Astrocyte of the spinal cord (primary cell): ENCODE data around the gene ABCC11.

Experiments
- DNase-seq: peaks from one replicate; pipeline ENCODE4 v3.0.0; 2011; ENCODE audit warnings: low read depth, low spot score
- H3K4me3 ChIP-seq: 2 replicates; pipeline ENCODE4 v1.5.1; 2011; ENCODE audit warnings: low read depth, mild to moderate bottlenecking, low read length, moderate library complexity
- in situ Hi-C: cut with HindIII; loops from 2 replicates; pipeline ENCODE4 v1.10.0; 2017; ENCODE audit warnings: low sequenced_read_pairs
- TF ChIP-seq, protein P1 (sequence below): IDR thresholded peaks from 2 replicates; pipeline ENCODE4 v1.5.1; 2012; ENCODE audit warnings: low read depth, mild to moderate bottlenecking, low read length, inconsistent platforms

The ABCC11 gene

DNA sequence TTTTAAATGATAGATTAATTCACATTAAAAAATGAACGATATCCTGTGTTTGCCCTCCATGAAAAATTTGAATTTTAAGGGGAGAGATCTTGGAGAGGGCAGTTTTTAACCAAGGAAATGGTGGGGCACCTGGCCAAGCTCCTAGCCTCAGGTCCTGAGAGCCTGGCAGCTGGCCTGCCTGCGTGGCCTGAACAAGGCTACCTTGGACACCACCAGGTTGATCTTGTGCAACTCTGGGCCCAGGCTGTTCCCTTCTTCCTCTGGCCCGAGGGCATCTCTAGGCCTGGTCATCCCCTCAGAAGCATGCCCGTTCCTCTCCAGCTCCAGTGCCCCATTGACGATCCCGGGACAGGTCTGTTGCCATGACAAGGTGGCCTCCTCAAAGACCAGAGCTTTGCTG is 36.6 kb downstream of the ABCC11 start:
- DNase-seq: no peak
- in situ Hi-C loops: no loop called here
- TF ChIP-seq, protein P1, sequence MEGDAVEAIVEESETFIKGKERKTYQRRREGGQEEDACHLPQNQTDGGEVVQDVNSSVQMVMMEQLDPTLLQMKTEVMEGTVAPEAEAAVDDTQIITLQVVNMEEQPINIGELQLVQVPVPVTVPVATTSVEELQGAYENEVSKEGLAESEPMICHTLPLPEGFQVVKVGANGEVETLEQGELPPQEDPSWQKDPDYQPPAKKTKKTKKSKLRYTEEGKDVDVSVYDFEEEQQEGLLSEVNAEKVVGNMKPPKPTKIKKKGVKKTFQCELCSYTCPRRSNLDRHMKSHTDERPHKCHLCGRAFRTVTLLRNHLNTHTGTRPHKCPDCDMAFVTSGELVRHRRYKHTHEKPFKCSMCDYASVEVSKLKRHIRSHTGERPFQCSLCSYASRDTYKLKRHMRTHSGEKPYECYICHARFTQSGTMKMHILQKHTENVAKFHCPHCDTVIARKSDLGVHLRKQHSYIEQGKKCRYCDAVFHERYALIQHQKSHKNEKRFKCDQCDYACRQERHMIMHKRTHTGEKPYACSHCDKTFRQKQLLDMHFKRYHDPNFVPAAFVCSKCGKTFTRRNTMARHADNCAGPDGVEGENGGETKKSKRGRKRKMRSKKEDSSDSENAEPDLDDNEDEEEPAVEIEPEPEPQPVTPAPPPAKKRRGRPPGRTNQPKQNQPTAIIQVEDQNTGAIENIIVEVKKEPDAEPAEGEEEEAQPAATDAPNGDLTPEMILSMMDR: no peak
- no peak overlapping the region for H3K4me3 ChIP-seq

DNA sequence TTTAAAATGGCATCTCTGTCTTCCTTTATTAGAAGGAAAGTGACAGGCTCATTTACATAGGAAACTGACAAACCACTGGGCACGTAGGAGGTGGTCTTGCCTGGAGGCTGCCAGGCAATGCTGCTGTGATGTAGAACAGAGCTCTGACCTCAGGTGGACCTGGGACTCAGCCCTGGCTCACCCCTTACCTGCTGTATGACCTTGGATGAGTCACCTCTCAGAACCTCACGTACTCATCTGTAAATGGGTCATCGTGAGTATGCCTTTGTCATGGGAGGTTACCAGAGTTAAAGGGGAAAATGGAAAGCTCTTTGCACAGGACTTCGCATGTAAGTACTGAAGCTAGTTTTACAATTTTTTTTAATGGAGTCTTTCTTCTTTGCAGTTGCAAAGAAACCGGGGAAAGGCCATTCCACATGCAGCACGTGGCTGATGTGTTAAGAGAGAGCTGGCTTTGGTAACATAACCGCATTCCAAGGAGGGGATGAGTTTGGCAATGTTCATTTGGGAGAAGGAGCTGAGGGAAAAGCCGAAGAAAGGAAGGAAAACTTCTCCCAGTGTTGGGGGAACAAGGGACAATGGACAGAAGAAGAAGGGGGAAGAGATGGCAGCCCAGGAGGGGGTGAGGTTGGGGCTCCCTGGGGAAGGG is 40.6 kb downstream of the ABCC11 start:
- in situ Hi-C loops: no loop called here
- no peak overlapping the region for H3K4me3 ChIP-seq
- no peak for DNase-seq
- TF ChIP-seq, protein P1: no peak

DNA sequence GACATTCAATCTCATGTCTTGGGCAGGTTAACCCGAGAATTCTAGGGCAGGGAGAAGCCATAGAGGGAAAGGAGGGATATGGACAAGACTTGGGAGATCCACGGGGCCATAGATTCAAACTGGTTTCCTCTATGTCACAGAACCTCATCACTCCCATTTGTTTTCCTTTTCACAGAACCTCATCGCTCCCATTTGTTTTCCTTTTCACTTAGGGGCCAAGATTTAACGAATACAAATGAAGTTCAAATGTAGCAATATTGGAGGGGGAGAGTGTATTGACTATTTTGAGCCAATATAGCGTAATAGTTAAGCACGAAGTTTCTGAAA is 42.6 kb downstream of the ABCC11 start:
- no peak overlapping the region for H3K4me3 ChIP-seq
- in situ Hi-C loops: no loop called here
- TF ChIP-seq, protein P1: no peak
- no peak for DNase-seq

DNA sequence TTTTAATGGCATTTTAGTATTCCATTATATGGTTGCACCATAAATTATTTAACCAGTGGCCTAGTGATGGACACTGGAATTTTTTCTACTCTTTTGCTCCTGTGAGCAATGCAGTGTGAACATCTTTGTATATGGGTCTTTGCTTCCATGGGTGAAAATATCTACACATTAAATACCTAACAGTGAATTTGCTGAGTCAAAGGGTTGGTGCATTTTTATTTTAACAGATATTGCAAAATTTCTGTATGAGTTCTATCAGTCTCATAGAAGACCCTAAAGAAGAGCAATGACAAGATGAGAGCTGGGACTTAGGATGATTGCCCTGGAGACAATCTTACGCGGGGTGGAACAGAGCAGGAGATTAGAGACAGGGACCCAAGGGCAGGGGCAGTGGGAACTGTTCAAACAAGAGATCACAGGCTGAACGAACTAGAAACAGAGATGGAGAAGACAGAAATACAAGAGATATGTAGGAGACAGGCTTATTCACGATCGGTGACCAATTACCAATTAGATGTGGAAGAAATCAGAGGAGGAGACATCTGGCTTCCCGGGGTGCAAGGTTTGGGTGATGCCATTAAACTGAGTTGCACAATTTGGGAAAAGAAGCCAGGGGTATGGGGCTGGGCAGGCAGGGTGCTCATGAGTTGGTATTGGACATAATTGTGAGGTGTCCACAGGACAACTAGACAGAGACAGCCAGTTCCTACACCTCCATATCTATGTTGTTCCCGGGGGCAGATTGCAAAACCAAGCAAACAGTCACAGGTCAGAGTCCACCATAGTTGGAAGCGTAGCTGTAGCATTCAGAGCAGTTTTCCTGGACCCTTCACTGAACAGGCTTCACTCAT is 43.1 kb downstream of the ABCC11 start:
- TF ChIP-seq, protein P1: no peak
- H3K4me3 ChIP-seq: no peak overlapping the region
- in situ Hi-C loops: no loop called here
- no peak for DNase-seq

DNA sequence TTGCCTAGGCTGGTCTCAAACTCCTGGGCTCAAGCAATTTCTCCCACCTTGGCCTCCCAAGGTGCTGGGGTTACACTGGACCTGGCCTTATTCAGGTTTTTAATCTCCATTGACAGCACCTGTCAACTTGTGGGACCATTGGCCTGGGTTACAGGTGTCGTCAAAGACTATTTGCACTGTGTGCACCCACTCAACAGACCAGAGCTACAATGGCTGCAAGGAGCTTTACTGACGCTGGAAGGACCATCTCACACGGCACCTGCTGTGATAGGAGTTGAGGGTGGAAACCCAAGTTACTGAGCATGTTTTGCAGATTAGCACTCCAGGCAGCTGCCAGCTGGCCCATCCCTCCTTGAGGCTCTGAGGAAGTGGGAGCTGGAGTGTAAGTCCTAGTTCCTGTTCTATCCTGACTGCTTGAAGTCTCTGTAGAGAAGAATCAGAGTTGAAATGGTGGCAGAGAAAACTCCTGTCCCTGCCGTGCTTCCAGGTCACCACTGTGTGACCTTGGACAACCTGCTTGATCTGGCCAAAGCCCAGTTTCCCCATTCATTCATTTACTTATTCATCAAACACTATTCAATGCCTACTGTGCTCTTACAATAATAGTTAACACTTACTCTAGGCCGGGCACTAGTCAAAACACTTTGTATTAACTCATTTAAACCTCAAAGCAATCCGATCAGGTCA is 45.7 kb downstream of the ABCC11 start:
- in situ Hi-C loops: no loop called here
- no peak for DNase-seq
- no peak overlapping the region for H3K4me3 ChIP-seq
- TF ChIP-seq, protein P1: no peak

DNA sequence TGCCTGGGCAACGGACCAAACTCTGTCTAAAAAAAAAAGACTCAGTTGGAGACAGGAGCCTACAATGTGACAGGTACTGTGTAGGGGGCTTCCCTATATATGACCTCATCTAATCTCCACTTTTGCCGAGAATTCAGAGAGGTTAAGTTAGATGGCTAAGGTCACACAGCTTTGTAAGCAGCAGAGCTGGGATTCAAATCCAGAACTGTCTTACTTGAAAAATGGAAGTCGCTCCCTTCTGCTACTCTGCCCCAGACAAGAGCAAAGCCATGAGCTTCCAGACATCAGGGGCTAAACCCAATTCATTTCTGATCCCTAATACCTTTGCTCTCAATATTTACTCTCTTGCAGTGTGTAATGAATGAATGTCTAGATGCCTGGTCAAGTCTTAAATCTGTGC is 50.0 kb downstream of the ABCC11 start:
- DNase-seq: no peak
- TF ChIP-seq, protein P1: no peak
- in situ Hi-C loops: no loop called here
- H3K4me3 ChIP-seq: no peak overlapping the region
